Nephron (organoid): ENCODE measurements around the gene IFNL4.

Experiments
- H3K27ac Mint-ChIP-seq, 3 experiments: 2 replicates each; pipeline ENCODE4 v1.8.0; 2020; ENCODE audit warnings: mixed read lengths in 3 of 3, mild to moderate bottlenecking in 2 of 3, moderate library complexity in 1 of 3
- H3K27me3 Mint-ChIP-seq: 2 replicates; pipeline ENCODE4 v1.8.0; 2021; ENCODE audit warnings: low read depth, mild to moderate bottlenecking, moderate library complexity, mixed read lengths
- H3K36me3 Mint-ChIP-seq: 2 replicates; pipeline ENCODE4 v1.8.0; 2020; ENCODE audit warnings: low read depth, mixed read lengths
- H3K4me1 Mint-ChIP-seq: 2 replicates; pipeline ENCODE4 v1.8.0; 2020; ENCODE audit warnings: mixed read lengths
- H3K4me3 Mint-ChIP-seq, 3 experiments: 2 replicates each; pipeline ENCODE4 v1.8.0; 2020; ENCODE audit warnings: mild to moderate bottlenecking in 3 of 3, mixed read lengths in 3 of 3, moderate library complexity in 2 of 3
- H3K9me3 Mint-ChIP-seq: 2 replicates; pipeline ENCODE4 v1.8.0; 2020; ENCODE audit warnings: mixed read lengths
- CTCF ChIP-seq, 3 experiments: fragments of 200-600 bp; sonication (generic); IDR thresholded peaks; one replicate each; pipeline ENCODE4 v1.5.0; 2021; ENCODE audit warnings: antibody characterized with exemption in 3 of 3; ENCODE audit not compliant: unreplicated experiment in 3 of 3

Gene IFNL4

GRCh38 chr19:39257227-39257626 lies 8.6 kb upstream of the IFNL4 start:
- Mint-ChIP-seq H3K4me1 (no peaks in the 10 kb centered on the region), H3K36me3 (no peaks in the 10 kb centered on the region), H3K27ac (no peak overlapping the region), H3K9me3 (peaks cover 5% of the 10 kb centered on the region), H3K27me3 (peaks cover 73% of the 10 kb centered on the region), H3K4me3 (no peak overlapping the region)
- no peak for TF ChIP-seq CTCF (IDR thresholded peaks at IDR 0.05; ENCODE audit: unreplicated experiment in 3 of 3)

GRCh38 chr19:39254531-39255345 lies 6.1 kb upstream of the IFNL4 start:
- no peaks in the 10 kb centered on the region for H3K4me1 Mint-ChIP-seq
- no peak for TF ChIP-seq CTCF (IDR thresholded peaks at IDR 0.05; ENCODE audit: unreplicated experiment in 3 of 3)
- H3K27me3 Mint-ChIP-seq: peaks cover 73% of the 10 kb centered on the region
- no peak overlapping the region for H3K27ac Mint-ChIP-seq
- no peak overlapping the region for H3K4me3 Mint-ChIP-seq
- no peaks in the 10 kb centered on the region for H3K36me3 Mint-ChIP-seq
- H3K9me3 Mint-ChIP-seq: peaks cover 5% of the 10 kb centered on the region

- H3K27ac Mint-ChIP-seq: no peak overlapping the region
- TF ChIP-seq CTCF (IDR thresholded peaks at IDR 0.05; ENCODE audit: unreplicated experiment in 3 of 3): no peak
- no peaks in the 10 kb centered on the region for H3K36me3 Mint-ChIP-seq
- peaks cover 5% of the 10 kb centered on the region for H3K9me3 Mint-ChIP-seq
- H3K4me1 Mint-ChIP-seq: no peaks in the 10 kb centered on the region
- no peak overlapping the region for H3K4me3 Mint-ChIP-seq
- peaks cover 78% of the 10 kb centered on the region for H3K27me3 Mint-ChIP-seq
These were observed 4.9 kb upstream of the IFNL4 start for GRCh38 chr19:39253374-39254149.

GRCh38 chr19:39252458-39252857 lies 3.8 kb upstream of the IFNL4 start:
- peaks cover 84% of the 10 kb centered on the region for H3K27me3 Mint-ChIP-seq
- H3K4me3 Mint-ChIP-seq: no peak overlapping the region
- TF ChIP-seq CTCF (IDR thresholded peaks at IDR 0.05; ENCODE audit: unreplicated experiment in 3 of 3): no peak
- peaks cover 5% of the 10 kb centered on the region for H3K9me3 Mint-ChIP-seq
- no peaks in the 10 kb centered on the region for H3K4me1 Mint-ChIP-seq
- no peaks in the 10 kb centered on the region for H3K36me3 Mint-ChIP-seq
- no peak overlapping the region for H3K27ac Mint-ChIP-seq

- Mint-ChIP-seq H3K4me1 (no peaks in the 10 kb centered on the region), H3K36me3 (no peaks in the 10 kb centered on the region), H3K9me3 (peaks cover 4% of the 10 kb centered on the region), H3K27ac (no peak overlapping the region), H3K4me3 (no peak overlapping the region), H3K27me3 (peaks cover 84% of the 10 kb centered on the region)
- TF ChIP-seq CTCF (IDR thresholded peaks at IDR 0.05; ENCODE audit: unreplicated experiment in 3 of 3): no peak
These were observed 3.2 kb upstream of the IFNL4 start for GRCh38 chr19:39251846-39252245.
